PC-3 (cell line): ENCODE results near the gene ANKRD9.

Source experiments
- EZH2 ChIP-seq: fragments of 300-600 bp; sonication (generic); IDR thresholded peaks from one replicate; pipeline ENCODE4 v1.6.1; 2017; ENCODE audit warnings: antibody characterized with exemption, mild to moderate bottlenecking, low read length; ENCODE audit not compliant: unreplicated experiment
- TF ChIP-seq, protein P1 (sequence below): fragments of 300-600 bp; sonication (generic); conservative IDR thresholded peaks from 2 replicates; pipeline ENCODE4 v1.5.1; 2017; ENCODE audit warnings: antibody characterized with exemption, low read depth, mild to moderate bottlenecking, low read length

DNA sequence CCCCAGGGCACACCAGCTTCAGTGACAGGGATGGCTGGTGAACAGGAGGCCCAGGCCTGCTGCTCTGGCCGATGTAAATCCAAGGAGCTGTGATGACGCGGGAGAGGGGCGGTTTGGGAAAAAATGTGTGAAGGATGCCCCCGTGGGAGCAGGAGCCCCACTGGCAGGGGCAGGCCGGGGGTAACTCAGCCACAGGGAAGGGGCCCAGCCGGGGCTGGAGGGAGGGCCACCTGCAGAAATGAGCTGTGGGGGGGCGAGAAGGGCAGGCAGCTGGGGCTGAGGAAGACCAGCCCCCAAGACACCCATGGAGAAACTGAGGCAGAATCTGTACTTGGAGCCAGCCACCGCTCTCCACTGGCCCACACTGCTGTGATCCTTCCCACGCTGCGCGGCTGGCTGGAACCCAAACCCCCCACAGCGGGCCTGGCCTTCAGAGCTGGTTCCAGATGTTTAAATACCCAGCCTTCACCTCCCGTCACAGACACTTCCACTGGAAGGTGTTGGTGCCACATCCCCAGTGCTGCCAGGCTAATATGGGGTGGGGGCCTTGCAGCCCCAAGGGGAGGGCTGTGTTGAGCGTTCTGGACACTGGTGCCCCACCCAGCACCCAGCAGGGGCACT, 28.5 kb upstream of the ANKRD9 start:
- TF ChIP-seq, protein P1, sequence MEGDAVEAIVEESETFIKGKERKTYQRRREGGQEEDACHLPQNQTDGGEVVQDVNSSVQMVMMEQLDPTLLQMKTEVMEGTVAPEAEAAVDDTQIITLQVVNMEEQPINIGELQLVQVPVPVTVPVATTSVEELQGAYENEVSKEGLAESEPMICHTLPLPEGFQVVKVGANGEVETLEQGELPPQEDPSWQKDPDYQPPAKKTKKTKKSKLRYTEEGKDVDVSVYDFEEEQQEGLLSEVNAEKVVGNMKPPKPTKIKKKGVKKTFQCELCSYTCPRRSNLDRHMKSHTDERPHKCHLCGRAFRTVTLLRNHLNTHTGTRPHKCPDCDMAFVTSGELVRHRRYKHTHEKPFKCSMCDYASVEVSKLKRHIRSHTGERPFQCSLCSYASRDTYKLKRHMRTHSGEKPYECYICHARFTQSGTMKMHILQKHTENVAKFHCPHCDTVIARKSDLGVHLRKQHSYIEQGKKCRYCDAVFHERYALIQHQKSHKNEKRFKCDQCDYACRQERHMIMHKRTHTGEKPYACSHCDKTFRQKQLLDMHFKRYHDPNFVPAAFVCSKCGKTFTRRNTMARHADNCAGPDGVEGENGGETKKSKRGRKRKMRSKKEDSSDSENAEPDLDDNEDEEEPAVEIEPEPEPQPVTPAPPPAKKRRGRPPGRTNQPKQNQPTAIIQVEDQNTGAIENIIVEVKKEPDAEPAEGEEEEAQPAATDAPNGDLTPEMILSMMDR: no peak
- TF ChIP-seq EZH2: no peak
